HG02973 (cell line): ENCODE data around the gene METTL16.
"Not testable (repeated sequence)": the region's sequence is repeated elsewhere in the genome, so short reads cannot be mapped to it uniquely, and the experiment has no call there.

ENCODE experiments used
- ATAC-seq: cut with Tn5 transposase; IDR thresholded peaks from one replicate; pipeline ENCODE4 v1.9.1; 2021; ENCODE audit warnings: moderate library complexity; ENCODE audit not compliant: unreplicated experiment

Gene METTL16, protein sequence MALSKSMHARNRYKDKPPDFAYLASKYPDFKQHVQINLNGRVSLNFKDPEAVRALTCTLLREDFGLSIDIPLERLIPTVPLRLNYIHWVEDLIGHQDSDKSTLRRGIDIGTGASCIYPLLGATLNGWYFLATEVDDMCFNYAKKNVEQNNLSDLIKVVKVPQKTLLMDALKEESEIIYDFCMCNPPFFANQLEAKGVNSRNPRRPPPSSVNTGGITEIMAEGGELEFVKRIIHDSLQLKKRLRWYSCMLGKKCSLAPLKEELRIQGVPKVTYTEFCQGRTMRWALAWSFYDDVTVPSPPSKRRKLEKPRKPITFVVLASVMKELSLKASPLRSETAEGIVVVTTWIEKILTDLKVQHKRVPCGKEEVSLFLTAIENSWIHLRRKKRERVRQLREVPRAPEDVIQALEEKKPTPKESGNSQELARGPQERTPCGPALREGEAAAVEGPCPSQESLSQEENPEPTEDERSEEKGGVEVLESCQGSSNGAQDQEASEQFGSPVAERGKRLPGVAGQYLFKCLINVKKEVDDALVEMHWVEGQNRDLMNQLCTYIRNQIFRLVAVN

DNA sequence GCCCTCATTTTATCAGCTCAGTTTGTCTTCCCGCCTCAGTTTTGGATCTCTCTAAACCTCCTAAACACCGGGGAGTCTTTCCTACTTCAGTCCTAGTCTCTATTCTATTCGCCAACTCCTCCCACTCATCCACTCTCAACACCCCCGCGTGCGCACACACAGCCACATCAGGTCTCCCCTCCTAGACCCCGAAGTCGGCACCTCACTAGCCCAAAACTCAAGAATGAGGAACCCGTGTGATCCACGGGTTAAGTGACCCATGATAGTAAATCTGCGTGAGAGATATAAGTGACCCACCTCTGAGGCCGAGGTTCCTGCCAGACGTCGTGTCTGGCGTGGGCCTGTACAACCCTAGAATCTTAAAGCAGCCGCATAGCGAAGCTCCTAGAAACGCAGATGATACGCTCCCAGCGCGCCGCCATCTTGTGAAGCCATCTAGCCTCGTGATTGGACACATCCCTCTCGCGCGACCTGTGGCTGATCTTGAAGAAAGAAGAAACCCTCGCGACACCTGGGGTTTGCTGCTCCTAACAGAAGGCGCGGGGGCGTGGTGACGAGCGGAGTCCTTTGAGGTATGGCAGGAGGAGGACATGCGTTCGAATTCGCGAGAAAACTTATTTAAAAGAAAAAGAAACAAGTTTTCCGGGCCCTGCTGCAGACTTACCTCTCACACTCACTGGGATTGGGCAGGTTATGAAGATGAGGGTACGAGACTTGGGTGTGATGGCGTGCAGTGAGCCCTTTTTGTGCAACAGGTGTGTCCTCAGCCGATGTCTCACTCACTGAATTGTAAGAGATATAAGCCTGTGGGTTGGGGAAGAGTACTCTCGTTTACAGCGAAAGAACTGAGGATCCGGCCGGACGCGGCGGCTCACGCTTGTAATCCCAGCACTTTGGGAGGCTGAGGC, at the start of gene METTL16:
Gene METTL16 (minus strand): TSS at position 427 of the 908 bp plus-strand sequence. CDS start 9,557 bp downstream, outside the sequence.
- peak; percentile 94 for ATAC-seq

GRCh38 chr17:2560658-2561057, 49.0 kb upstream of the METTL16 start:
- no peak for ATAC-seq

DNA sequence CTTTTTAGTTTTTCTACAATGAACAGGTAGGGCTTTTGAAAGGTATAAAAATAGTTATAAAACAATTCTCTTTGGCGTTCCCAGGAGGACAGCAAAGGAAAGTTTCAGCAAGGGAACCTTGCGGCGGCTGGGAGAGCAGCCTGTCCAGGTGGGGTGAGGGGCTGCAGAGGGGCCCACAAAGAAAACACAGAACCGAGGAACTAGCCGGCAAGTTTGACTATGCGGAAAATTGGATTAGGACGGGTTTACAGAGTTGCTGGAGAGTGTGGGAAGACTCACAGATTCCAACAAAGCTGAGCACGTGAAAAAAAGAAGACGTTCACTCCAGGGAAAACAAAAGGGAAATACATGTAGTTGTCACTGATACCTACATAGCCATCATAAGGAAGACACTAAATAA, 40.2 kb upstream of the METTL16 start:
- ATAC-seq, result no peak

DNA sequence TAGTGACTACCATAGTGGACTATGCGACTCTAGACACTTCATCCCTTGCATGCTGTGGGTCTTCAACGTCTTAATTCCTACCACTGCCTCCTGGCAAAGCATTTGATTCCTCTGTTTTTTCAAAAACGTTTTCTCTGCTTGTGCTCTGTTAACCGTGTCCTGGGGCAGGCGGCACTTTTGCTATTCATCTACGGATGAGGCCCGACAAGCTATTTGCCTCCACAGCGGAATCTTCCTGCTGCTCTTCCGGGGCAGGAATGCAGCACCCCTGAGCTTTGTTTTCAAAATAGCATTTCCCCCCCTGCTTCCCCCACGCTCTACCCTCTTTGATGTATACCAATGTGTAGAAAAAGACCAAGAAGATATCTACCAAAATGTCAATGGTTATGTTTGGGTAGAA, 39.8 kb upstream of the METTL16 start:
- ATAC-seq, result no peak

- no peak for ATAC-seq
Measured at GRCh38 chr17:2549392-2550211, 37.9 kb upstream of the METTL16 start.

DNA sequence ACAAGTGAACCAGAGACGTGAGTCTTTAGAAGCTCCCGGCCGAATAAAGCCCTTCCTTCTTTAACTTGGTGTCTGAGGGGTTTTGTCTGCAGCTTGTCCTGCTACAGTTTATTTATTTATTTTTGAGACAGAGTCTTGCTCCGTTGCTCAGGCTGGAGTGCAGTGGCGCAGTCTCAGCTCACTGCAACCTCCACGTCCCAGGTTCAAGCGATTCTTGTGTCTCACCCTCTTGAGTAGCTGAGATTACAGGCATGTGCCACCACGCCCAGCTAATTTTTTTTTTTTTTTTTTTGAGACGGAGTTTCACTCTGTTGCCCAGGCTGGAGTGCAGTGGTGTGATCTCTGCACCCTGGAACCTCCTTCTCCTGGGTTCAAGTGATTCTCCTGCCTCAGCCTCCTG, 36.3 kb upstream of the METTL16 start:
- ATAC-seq, result not testable (repeated sequence)

- ATAC-seq, result no peak
Measured at GRCh38 chr17:2547176-2547575, 35.5 kb upstream of the METTL16 start.

DNA sequence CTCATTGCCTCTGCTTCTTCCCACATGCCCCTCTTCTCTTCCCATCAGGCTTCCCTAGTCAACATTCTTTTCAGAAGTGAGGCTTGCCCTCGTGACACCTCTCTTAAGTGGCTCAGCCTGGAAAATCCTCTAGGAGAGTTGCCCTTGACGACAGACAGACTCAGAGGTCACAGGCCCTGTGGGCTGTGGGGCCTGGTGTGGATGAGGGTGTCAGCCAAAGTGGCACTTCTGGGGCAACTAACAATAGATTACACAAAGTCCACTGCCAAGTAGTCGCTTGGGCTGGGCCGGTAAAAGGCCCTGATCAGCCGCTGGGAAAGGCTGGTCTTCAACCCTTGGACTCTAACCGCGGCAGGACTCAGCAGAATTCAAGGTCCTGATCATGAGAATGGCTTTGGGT, 33.7 kb upstream of the METTL16 start:
- no peak for ATAC-seq

- no peak for ATAC-seq
Measured at GRCh38 chr17:2542456-2542855, 30.8 kb upstream of the METTL16 start.

DNA sequence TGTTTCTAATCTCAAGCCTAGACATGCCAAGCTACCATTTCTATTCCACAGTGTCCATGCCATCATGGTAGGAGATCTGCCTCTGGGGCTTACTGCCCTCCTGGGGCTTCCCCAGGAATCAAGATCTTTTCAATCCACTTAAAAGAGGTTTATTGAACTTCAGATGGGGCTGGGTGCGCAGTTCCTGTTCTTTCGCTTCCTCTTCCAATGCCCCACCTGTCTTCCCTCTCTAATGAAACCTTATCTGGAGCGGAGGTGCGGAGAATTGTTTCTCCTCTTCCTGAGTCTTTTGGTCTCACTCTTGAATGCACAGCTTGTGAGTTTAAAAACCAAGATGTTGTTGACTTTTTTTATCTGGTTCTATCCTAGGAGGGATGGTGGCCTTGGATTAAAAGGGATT, 30.4 kb upstream of the METTL16 start:
- no peak for ATAC-seq

GRCh38 chr17:2537579-2537978, 25.9 kb upstream of the METTL16 start:
- not testable (repeated sequence) for ATAC-seq

GRCh38 chr17:2532146-2532720, 20.5 kb upstream of the METTL16 start:
- no peak for ATAC-seq

GRCh38 chr17:2531243-2531954, 19.7 kb upstream of the METTL16 start:
- not testable (repeated sequence) for ATAC-seq

GRCh38 chr17:2521775-2522410, 10.2 kb upstream of the METTL16 start:
- not testable (repeated sequence) for ATAC-seq

DNA sequence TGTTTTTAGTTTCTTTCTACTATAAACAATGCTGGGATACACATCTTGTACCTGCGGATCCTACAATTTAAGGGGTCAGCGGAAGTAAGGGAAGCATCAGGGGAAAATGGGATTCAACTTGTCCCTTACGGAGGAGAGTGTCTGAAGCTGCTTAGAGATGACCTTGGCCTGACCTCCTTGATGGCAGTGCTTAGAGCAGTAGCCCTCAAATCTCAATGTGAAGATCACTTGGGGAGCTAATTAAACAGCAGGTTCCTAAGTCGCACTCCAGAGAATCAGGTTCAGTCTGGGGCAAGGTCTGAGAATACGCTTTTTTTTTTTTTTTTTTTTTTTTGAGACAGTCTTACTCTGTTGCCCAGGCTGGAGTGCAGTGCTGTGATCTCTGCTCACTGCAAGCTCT, 9.6 kb upstream of the METTL16 start:
- no peak for ATAC-seq

DNA sequence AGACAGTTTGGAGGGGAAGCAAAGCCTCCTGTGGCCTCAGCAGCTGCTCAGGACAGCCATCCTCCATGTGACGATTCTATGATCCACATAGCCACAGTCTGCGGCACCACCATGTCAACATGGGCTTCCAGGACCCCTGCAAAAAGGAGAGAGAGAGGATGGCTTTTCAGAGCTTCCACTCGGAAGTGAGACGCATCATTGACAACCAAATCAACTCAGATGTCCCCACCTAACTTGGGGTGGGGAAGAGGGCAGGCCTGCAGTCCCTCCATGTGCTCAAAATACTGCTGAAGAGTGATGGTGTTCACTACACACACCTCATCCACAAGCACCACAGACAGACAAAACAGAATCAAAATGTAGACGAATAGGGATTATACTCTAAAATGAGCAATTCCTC, 5.9 kb upstream of the METTL16 start:
- ATAC-seq, result no peak

- ATAC-seq, result no peak
Measured at GRCh38 chr17:2511138-2511461, 588 bp downstream of the METTL16 start.

DNA sequence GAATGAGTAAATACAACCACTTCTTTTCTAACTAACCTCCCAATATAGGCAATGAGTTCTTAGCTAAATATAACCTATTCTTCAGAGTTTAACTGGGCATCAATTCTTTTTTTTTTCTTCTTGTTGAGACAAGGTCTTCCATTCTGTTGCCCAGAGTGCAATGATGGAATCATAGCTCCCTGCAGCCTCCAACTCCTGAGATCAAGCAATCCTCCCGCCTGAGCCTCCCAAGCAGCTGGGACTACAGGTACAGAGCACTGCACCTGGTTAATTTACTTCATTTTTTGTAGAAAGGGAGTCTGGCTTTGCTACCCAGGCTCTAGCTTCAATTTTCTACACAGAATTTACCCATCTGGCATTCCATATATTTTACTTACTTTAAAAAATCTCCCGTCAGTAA, 1.1 kb downstream of the METTL16 start:
- no peak for ATAC-seq

- no peak for ATAC-seq
Measured at GRCh38 chr17:2508035-2508434, 3.7 kb downstream of the METTL16 start.
